DMS 273 (cell line): Measurements from ENCODE around the gene CCDC178.
A peak's percentile ranks its signal among the peaks of the same experiment; 100 is the strongest.

Experiments used
- DNase-seq: peaks from one replicate; lab custom pipeline; 2025; ENCODE audit not compliant: unreplicated experiment; lab: John Stamatoyannopoulos, UW

The CCDC178 gene

DNA sequence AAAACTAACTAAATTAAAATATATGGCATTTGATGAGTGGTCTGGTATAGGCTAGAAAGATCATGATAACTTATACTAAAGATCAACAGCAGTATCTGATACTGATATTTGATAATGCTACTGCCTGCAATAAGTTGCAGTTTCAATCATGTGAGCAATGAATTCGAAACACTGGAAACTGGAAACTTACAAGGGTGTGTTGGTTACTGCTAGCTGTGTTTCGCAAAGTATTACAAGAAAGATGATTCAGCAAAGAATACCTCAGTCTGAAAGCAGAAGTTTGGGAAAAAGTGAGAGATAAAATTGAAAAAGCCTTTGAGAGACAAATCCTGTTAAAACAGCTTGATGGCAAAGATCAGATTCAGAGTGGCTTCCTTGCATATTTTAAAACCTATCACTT, 294.5 kb downstream of the CCDC178 start:
- DNase-seq, result no peak

- DNase-seq, result no peak
Measured at GRCh38 chr18:33135951-33136660, 304.4 kb downstream of the CCDC178 start.

DNA sequence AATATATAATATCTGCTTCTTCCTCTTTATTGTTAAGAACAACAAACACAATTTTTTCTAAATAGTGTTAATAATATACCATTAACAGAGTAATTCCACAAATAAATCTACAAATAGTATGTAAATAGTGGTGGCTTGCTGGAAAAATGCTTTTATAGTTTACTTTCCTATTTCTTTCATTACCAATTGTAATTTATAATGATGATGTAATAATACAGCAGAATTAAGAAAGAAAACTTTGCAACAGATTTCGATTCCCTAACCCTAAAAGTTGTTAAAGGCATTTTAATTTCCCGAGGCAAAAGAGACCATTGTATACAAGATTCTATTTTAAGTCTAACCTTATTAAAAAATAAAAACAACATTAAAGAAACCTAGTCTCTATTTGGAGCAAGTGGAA, 307.9 kb downstream of the CCDC178 start:
- DNase-seq, result no peak

DNA sequence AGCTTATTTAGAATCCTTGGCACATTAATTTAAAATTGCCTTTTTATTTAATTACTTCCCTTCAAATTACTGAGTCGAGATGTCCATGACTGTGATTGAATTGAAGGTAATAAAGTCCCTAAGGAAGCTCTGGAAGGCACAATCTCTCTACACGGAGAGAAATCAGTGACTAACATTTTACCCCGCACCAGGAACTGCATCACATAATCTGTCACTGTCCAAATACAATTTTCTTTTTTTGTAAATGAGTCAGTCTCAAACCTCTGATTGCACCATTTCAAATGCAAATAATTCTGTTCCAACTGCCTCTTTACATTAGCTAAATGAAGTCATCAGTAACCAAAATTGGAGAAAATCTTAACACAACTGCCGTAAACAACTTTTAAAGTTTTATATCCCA, 311.9 kb downstream of the CCDC178 start:
- DNase-seq, result no peak

DNA sequence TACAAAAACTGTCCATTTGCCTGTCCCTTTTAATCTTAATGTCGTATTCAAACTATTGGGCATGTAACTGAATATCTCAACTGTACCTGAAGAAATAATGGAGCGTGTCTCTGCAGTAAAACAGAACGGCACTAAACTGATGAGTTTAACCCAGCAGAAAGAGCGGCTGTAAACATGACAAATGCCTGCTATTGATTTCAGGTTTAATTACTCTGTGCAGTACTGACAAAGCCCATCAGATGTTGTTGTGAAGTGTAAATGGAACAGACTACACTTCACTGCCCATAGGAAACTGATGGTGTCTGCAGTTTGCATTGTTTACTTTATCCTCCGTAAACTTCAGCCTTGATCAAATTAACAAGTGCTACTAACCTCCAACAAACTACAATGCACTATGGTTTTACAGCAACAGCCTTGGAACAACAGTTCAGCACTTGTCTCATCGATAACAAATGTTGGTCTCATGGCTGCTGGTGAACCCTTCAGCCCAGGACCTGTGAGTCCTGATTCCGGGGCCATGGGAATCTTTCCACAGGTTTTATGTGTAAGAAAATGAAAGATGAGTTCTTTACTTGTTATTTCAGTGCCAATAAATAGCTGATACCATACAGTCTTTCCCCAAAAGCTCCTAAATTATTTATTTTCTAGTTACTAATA, 316.5 kb downstream of the CCDC178 start:
- no peak for DNase-seq

DNA sequence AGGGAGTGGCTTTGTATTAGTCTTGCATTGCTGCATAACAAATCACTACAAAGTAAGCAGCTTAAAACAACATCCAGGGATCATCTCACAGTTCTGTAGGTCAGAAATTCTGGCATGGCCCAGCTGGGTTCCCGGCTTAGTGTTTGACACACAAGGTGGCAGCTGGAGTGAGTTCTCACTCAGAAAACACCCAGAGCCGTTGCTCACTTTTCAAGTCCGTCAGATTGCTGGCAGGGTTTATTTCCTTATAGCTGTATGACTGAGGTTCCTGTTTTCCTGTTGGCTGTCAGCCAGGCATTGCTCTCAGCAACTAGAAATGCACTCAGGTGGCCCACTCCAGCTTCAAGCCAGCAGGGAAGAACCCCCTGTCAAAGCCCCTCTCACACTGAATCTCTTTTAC, 324.1 kb downstream of the CCDC178 start:
- DNase-seq, result no peak

GRCh38 chr18:33115917-33116316, 324.6 kb downstream of the CCDC178 start:
- DNase-seq, result no peak

- no peak for DNase-seq
Measured at GRCh38 chr18:33115476-33115875, 325.0 kb downstream of the CCDC178 start.

DNA sequence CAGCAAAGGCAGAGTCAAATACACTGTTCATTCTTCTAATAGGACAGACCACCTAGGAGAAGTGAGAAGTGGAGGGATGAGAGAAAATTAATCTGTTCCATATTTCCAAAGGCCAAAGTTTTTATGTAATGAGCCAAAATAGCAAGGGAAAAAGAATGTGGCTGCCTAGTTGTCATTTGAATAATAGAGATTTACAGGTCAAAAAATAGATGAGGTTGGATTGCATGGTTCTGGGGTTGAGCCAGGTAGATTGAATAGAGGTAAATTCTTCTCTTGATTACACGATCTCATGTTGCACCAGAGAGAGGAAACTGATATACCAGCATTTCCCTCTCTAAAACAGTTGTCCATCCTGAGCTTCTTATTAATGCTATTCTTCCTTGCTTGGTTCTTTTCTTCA, 325.8 kb downstream of the CCDC178 start:
- DNase-seq, result no peak

DNA sequence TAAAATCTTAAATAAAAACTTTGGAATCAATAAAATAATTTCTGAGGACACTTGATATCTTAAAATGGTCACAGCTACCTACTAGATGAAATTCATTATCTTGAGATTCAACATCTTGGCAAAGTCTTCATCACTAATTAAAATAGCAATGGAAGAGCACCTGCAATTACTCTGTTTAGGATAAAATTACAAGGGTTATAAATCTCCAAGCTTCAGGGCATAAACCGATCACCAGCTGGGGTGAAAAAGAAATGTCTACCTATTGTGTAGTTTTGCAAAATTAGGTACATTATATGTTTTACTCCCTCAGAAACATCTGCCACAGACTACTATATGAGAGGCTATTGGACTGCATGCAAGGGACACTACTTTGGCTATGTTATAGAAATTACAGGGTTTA, 327.1 kb downstream of the CCDC178 start:
- no peak for DNase-seq

- no peak for DNase-seq
Measured at GRCh38 chr18:33107511-33107910, 333.0 kb downstream of the CCDC178 start.

GRCh38 chr18:33101316-33101715, 339.2 kb downstream of the CCDC178 start:
- no peak for DNase-seq

DNA sequence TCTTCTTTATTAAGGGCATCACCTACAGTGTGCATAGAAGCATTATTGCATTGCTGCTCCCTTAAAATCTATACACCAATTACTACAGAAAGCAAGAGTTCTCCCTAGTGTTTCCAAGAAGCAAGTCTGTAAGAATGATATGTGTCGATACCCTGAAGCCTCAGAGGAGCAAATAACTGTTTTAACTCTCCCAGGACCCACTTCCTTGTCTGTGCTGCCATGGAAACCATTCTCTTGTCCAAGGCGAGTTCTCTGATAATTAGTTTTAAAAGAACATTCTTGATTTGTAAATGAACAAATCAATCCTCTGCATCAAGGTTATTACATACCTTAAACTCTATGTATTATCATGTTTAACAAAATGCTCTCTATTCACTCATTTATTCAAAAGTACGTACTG, 340.9 kb downstream of the CCDC178 start:
- no peak for DNase-seq

DNA sequence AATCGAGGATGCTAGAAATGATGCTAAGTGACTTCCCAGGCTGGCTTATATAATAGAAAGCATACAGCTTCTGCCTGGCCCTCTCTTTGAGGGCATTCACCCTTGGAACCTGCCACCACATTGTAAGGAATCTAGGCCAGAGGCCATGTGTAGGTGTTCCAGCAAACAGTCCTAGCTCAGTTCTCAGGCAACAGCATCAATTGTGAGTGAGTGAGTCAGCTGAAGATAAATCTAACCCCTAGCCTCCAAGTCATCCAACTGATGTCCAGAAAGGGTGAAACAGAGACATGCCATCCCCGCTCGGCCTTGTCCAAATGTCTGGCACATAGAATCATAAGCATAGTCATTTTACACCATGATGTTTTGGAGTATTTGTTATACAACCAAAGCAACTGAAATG, 343.4 kb downstream of the CCDC178 start:
- no peak for DNase-seq

- no peak for DNase-seq
Measured at GRCh38 chr18:33090461-33090860, 350.1 kb downstream of the CCDC178 start.

DNA sequence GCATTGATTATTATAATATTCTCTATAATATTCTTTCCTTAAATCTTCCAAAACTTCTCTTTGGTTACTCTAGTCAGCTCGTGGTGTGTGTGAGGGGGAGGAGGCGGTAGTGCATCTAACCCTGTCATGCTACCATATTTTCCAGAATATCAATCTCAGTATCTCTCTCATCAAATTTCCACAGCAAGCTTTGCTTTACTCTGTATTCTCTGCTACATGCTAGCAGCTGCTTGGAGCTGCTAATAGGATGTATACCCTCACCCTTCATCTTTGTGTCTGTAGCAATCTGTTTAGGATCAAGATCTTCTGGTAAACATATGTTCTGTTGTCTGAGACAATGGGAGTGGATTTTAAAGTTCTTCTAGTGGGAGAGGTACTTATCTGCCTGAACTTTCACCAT, 363.9 kb downstream of the CCDC178 start:
- no peak for DNase-seq

- no peak for DNase-seq
Measured at GRCh38 chr18:33074125-33074524, 366.4 kb downstream of the CCDC178 start.

- DNase-seq, result no peak
Measured at GRCh38 chr18:33062834-33063364, 377.6 kb downstream of the CCDC178 start.

DNA sequence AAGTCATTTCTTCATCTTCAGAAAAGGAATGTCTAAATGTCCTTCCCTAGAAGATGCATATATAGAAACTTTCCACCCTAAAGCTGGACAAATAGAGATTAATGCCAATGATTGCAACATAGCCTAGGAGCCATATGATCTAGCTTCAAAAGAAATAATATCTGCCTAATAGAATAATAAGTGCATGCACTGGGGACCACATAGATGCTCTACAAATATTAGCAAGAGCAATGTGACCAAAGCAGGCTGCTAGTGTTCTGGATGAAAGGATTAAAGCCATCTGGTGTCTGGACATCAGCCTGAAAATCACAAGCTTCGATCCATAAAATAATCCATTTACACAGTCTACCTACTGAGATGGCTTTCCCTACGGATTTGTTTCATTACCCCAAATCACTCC, 387.6 kb downstream of the CCDC178 start:
- DNase-seq, result no peak

- peak; percentile 3 for DNase-seq
Measured at GRCh38 chr18:33051407-33051806, 389.1 kb downstream of the CCDC178 start.

GRCh38 chr18:33040213-33040612, 400.3 kb downstream of the CCDC178 start:
- no peak for DNase-seq

DNA sequence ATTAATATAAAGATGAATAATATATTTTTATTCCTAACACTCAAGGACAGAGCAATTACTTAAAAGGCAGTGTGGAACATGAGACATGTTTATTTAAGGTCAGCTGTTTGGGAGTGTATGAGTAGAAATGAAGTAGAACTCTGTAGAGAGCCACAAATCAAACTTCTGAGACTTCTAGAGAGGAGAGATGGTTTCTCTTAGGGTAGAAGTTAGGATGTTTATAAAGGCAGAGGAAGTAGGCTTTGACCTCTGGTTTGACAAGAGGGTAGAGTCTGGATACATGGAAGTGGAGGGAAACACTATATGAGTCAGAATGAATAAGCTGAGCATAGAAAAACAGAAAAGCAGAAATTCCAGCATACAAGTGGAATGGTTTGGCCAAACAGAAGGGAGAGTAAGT, 405.6 kb downstream of the CCDC178 start:
- DNase-seq, result no peak

GRCh38 chr18:33034212-33034611, 406.3 kb downstream of the CCDC178 start:
- no peak for DNase-seq
